SU-DHL-6 (cell line): Measurements from ENCODE around the gene CHD2.

Experiments
- H2AFZ ChIP-seq: fragments of 200-600 bp; sonication (generic); 2 replicates; pipeline ENCODE4 v1.6.1; 2014; ENCODE audit warnings: low read depth, mild to moderate bottlenecking, moderate library complexity, mixed read lengths, antibody characterized with exemption, low read length; ENCODE audit not compliant: severe bottlenecking
- H3F3A ChIP-seq: fragments of 200-600 bp; shearing (Covaris generic); 2 replicates; pipeline ENCODE4 v1.6.0; 2016; ENCODE audit warnings: antibody characterized with exemption, mild to moderate bottlenecking; ENCODE audit not compliant: insufficient read depth
- H3K27ac ChIP-seq: fragments of 200-600 bp; sonication (generic); 2 replicates; pipeline ENCODE4 v1.5.1; 2016; ENCODE audit warnings: low read depth, mild to moderate bottlenecking, low read length, moderate library complexity, mixed read lengths
- H3K27me3 ChIP-seq: fragments of 200-600 bp; sonication (generic), shearing (Covaris generic); 2 replicates; pipeline ENCODE4 v1.6.0; 2014; ENCODE audit warnings: mild to moderate bottlenecking, low read length
- H3K36me3 ChIP-seq: fragments of 200-600 bp; sonication (generic); 2 replicates; pipeline ENCODE4 v1.6.1; 2014; ENCODE audit warnings: mild to moderate bottlenecking, low read length, mixed read lengths
- H3K4me2 ChIP-seq: fragments of 300-600, 200-600 bp; shearing (Covaris generic), sonication (generic); 2 replicates; pipeline ENCODE4 v1.6.0; 2014; ENCODE audit warnings: low read length, low read depth, mild to moderate bottlenecking; ENCODE audit not compliant: poor library complexity, severe bottlenecking
- H3K4me3 ChIP-seq: fragments of 200-600 bp; sonication (generic); 2 replicates; pipeline ENCODE4 v1.5.1; 2014; ENCODE audit warnings: antibody characterized with exemption, low read length, mild to moderate bottlenecking, mixed read lengths; ENCODE audit not compliant: insufficient read depth, poor library complexity, severe bottlenecking
- H3K79me2 ChIP-seq: fragments of 200-600 bp; sonication (generic); 2 replicates; pipeline ENCODE4 v1.6.1; 2014; ENCODE audit warnings: mild to moderate bottlenecking, low read length, moderate library complexity; ENCODE audit not compliant: insufficient read depth
- H3K9ac ChIP-seq: fragments of 200-600 bp; sonication (generic); 2 replicates; pipeline ENCODE4 v1.7.0; 2014; ENCODE audit warnings: mild to moderate bottlenecking, low read length
- H3K9me2 ChIP-seq: fragments of 200-600 bp; sonication (generic); replicated peaks from 2 replicates; pipeline ENCODE4 v1.6.1; 2014; ENCODE audit warnings: low read length; ENCODE audit not compliant: insufficient read depth
- H3K9me3 ChIP-seq: fragments of 200-600 bp; sonication (generic); 2 replicates; pipeline ENCODE4 v1.6.1; 2014; ENCODE audit warnings: low read length, mixed read lengths; ENCODE audit not compliant: insufficient read depth
- H4K20me1 ChIP-seq: fragments of 200-600 bp; sonication (generic); 2 replicates; pipeline ENCODE4 v1.6.1; 2014; ENCODE audit warnings: low read depth, mild to moderate bottlenecking, antibody characterized with exemption, low read length, moderate library complexity, mixed read lengths
- EZH2phosphoT487 ChIP-seq: fragments of 200-600 bp; sonication (generic), shearing (Covaris generic); conservative IDR thresholded peaks from 2 replicates; pipeline ENCODE4 v1.6.1; 2018; ENCODE audit warnings: mild to moderate bottlenecking, antibody characterized with exemption, low read length, moderate library complexity, mixed read lengths
- TF ChIP-seq, protein P1 (sequence below): fragments of 200-600 bp; sonication (generic); IDR thresholded peaks from one replicate; pipeline ENCODE4 v1.5.1; 2017; ENCODE audit warnings: antibody characterized with exemption, mild to moderate bottlenecking, low read length, moderate library complexity; ENCODE audit not compliant: insufficient read depth, poor library complexity, severe bottlenecking

Gene CHD2

DNA sequence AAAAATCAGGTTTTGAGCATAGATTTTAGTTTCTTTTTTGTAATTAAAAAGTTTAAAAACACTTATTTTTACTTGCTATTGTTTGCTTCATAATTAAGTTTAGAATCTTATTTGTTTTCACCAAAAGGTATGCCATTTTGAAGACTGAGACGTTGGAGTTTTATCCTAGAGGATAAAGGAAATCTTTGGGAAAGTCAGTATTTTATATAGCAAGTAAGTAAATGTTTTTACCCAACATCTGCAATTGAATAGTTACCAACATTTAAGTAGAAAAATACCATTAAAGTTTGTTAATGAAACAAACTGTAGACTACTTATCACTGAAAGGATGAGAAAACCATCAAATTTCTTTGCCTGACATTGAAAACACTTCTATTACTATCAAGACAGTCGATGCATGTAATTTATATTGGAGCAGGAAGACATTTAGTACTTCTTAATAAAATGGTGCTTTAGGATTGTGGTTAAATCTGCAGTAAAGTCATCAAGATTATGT is 14.0 kb upstream of the CHD2 start:
- Histone ChIP-seq H3K9me2 (no peaks in the 10 kb centered on the region), H3K27me3 (no peaks in the 10 kb centered on the region), H3K27ac (peak overlapping the region; percentile 84; the same call in 1 of the 2 replicates), H3K4me3 (peak overlapping the region; percentile 92), H3K4me2 (peak overlapping the region; percentile 97), H3F3A (peaks cover 46% of the 10 kb centered on the region), H2AFZ (no peak overlapping the region), H3K9ac (peak overlapping the region; percentile 100; the same call in 1 of the 2 replicates), H4K20me1 (peaks cover 37% of the 10 kb centered on the region), H3K79me2 (peaks cover 82% of the 10 kb centered on the region), H3K36me3 (peaks cover 72% of the 10 kb centered on the region), H3K9me3 (no peaks in the 10 kb centered on the region)
- TF ChIP-seq, protein P1, sequence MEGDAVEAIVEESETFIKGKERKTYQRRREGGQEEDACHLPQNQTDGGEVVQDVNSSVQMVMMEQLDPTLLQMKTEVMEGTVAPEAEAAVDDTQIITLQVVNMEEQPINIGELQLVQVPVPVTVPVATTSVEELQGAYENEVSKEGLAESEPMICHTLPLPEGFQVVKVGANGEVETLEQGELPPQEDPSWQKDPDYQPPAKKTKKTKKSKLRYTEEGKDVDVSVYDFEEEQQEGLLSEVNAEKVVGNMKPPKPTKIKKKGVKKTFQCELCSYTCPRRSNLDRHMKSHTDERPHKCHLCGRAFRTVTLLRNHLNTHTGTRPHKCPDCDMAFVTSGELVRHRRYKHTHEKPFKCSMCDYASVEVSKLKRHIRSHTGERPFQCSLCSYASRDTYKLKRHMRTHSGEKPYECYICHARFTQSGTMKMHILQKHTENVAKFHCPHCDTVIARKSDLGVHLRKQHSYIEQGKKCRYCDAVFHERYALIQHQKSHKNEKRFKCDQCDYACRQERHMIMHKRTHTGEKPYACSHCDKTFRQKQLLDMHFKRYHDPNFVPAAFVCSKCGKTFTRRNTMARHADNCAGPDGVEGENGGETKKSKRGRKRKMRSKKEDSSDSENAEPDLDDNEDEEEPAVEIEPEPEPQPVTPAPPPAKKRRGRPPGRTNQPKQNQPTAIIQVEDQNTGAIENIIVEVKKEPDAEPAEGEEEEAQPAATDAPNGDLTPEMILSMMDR, result no peak
- TF ChIP-seq EZH2phosphoT487, result no peak

GRCh38 chr15:92886815-92887214 is 13.3 kb upstream of the CHD2 start:
- H3K9me2 ChIP-seq, result no peaks in the 10 kb centered on the region
- H2AFZ ChIP-seq, result no peak overlapping the region
- peaks cover 37% of the 10 kb centered on the region for H4K20me1 ChIP-seq
- H3K27me3 ChIP-seq, result no peaks in the 10 kb centered on the region
- TF ChIP-seq, protein P1, result no peak
- TF ChIP-seq EZH2phosphoT487, result no peak
- H3K79me2 ChIP-seq, result peaks cover 90% of the 10 kb centered on the region
- no peaks in the 10 kb centered on the region for H3K9me3 ChIP-seq
- H3K27ac ChIP-seq, result no peak overlapping the region
- H3K4me2 ChIP-seq, result peak overlapping the region; percentile 97
- peaks cover 79% of the 10 kb centered on the region for H3K36me3 ChIP-seq
- no peak overlapping the region for H3K4me3 ChIP-seq
- no peak overlapping the region for H3K9ac ChIP-seq
- H3F3A ChIP-seq, result peaks cover 52% of the 10 kb centered on the region

- peaks cover 61% of the 10 kb centered on the region for H3F3A ChIP-seq
These were observed 12.3 kb upstream of the CHD2 start for GRCh38 chr15:92887869-92888268.

More at GRCh38 chr15:92887869-92888268, 12.3 kb upstream of the CHD2 start:
- no peak overlapping the region for H2AFZ ChIP-seq
- H4K20me1 ChIP-seq, result peaks cover 37% of the 10 kb centered on the region
- peak overlapping the region; percentile 97 for H3K4me2 ChIP-seq
- no peak overlapping the region for H3K9ac ChIP-seq
- no peak overlapping the region for H3K4me3 ChIP-seq
- no peaks in the 10 kb centered on the region for H3K9me3 ChIP-seq
- TF ChIP-seq, protein P1, result no peak
- no peak for TF ChIP-seq EZH2phosphoT487
- no peaks in the 10 kb centered on the region for H3K9me2 ChIP-seq
- no peak overlapping the region for H3K27ac ChIP-seq
- no peaks in the 10 kb centered on the region for H3K27me3 ChIP-seq
- peaks cover 88% of the 10 kb centered on the region for H3K36me3 ChIP-seq
- H3K79me2 ChIP-seq, result peaks cover 99% of the 10 kb centered on the region
